Inflammatory macrophage treated with lipopolysaccharide for 4 hours (primary cell): Measurements from ENCODE around the gene MFSD2A.
"Not testable (repeated sequence)": the region's sequence is repeated elsewhere in the genome, so short reads cannot be mapped to it uniquely, and the experiment has no call there.

Experiments
- DNase-seq: peaks from one replicate; pipeline ENCODE4 v3.0.0-alpha.2; 2020

The MFSD2A gene

DNA sequence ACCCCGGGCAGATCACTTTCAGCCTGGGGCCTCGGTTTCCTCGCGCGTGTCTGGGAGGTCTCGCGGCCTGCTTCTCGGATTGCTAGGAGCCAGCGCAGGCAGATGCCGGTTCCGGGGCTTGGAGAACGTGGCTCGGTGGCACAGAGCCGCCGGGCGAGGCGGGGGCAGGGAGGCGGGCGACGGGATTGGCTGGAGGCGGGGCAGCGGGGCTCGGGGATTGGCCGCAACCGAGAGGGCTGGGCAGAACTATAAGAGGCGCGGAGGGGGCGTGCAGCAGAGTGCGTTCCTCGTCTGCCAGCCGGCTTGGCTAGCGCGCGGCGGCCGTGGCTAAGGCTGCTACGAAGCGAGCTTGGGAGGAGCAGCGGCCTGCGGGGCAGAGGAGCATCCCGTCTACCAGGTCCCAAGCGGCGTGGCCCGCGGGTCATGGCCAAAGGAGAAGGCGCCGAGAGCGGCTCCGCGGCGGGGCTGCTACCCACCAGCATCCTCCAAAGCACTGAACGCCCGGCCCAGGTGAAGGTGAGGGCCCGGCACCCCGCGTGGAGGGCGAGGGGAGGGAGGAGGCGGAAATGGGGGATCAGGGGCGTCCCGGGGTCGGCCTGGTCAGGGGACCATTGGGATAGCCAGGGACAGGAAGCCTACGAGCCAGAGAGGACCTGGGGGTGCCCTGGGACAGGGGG, at the start of gene MFSD2A:
Gene MFSD2A, plus strand, starts transcription at position 276 of the 677 bp plus-strand sequence. Its CDS starts 148 bp downstream, at position 424.
- peak; percentile 96 for DNase-seq

DNA sequence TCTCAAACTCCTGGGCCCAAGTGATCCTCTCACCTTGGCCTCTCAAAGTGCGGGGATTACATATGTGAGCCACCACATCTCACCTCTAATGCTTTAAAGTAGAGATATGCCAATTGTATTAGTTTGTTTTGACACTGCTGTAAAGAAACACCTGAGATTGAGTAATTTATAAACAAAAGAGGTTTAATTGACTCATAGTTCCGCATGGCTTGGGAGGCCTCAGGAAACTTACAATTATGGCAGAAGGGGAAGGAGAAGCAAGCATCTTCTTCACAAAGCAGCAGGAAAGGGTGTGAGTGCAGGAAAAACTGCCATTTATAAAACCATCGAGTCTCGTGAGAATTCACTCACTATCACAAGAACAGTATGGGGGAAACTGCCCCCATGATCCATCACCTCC, 49.8 kb upstream of the MFSD2A start:
- no peak for DNase-seq

DNA sequence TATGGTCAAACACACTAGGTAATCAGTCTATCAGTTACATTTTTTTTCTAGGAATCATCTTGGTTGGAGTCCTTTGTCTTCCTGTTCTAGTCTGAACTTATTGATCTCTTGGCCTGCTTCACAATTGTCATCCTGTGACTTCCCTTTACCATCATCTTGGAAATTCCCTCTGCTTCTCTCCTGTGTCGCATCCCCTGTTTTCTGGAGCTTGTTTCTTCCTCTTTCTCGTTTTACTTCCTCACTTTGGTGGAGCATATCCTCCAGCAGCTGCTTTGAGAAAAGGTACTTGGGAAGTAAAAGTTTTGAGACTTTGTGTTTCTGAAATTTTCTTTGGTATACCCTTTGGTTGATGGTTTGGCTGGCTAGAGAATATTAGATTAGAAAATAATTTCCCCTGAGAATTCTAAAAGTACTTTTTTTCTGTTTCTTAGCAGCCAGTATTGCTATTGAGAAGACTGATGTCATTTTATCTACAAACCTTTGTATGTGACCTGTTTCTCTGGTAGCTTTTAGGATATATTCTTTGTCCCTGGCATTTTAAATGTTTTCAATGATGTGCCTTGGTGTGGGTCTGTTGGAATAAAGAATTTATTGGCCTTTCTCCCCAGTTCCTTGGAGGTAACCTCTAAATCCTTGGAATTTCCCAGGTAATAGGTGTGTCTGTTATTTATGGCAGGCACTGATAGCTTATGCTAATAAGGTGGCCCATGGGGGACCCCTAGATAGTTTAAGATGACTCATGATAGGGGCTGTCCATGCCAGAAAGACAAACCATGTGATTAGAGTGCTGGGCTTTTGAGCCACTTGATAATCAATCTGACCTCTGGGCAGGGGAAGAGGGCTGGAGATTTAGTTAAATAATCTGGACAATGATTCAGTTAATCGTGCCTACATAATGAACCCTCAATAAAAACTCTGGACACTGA, 47.2 kb upstream of the MFSD2A start:
- DNase-seq: peak; percentile 90

DNA sequence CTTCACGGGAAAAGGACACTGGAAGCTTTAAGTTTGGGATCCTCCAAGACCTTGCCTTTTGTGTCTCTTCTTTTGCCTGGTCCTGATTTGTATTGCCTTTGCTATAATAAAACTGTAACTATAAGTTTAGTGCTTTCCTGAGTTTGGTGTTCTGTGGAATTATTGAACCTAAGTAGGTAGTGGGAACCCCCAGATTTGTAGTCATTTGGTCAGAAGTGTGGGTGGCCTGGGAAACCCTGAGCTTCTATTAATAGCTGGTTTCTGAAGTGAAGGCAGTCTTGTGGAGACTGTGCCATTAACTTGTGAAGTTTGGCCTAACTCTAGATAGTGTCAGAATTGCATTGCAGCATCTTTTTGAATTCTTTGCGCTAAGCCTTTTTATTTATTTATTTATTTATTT, 46.4 kb upstream of the MFSD2A start:
- DNase-seq: no peak

DNA sequence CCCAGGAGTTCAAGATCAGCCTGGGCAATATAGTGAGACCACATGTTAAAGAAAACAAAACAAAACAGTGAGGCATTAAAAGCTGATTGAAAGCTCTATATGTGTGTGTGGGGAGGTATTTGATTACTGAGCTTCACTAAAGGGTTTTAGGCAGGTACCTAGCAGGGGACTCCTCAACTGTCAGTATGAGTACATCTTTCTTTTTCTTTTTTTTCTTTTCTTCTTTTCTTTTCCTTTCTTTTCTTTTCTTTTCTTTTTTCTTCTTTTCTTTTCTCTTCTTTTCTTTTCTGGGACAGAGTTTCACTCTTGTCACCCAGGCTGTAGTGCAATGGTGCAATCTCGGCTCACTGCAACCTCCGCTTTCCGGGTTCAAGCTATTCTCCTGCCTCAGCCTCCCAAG, 44.7 kb upstream of the MFSD2A start:
- DNase-seq: no peak

DNA sequence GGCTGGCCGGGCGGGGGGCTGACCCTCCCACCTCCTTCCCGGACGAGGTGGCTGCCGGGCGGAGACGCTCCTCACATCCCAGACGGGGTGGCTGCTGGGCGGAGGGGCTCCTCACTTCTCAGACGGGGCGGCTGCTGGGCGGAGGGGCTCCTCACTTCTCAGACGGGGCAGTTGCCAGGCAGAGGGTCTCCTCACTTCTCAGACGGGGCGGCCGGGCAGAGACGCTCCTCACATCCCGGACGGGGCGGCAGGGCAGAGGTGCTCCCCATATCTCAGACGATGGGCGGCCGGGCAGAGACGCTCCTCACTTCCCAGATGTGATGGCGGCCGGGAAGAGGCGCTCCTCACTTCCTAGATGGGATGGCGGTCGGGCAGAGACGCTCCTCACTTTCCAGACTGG, 41.8 kb upstream of the MFSD2A start:
- DNase-seq: not testable (repeated sequence)

DNA sequence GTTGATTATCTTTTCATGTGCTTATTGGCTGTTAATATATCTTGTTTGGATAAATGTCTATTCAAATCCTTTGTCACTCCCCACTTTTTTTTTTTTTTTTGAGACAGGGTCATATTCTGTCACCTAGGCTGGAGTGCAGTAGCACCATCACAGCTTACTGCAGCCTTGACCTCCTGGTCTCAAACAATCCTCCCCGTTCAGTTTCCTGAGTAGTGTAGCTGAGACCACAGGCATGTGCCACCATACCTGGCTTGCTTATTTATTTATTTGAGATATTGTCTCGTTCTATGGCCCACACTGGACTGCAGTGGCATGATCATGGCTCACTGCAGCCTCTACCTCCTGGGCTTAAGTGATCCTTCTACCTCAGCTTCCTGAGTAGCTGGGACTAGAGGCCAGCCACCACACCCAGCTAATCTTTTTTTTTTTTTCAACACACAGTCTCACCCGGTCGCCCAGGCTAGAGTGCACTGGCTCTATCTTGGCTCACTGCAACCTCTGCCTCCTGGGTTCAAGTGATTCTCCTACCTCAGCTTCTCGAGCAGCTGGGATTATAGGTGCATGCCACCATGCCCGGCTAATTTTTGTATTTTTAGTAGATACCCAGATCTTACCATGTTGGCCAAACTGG, 39.3 kb upstream of the MFSD2A start:
- no peak for DNase-seq

DNA sequence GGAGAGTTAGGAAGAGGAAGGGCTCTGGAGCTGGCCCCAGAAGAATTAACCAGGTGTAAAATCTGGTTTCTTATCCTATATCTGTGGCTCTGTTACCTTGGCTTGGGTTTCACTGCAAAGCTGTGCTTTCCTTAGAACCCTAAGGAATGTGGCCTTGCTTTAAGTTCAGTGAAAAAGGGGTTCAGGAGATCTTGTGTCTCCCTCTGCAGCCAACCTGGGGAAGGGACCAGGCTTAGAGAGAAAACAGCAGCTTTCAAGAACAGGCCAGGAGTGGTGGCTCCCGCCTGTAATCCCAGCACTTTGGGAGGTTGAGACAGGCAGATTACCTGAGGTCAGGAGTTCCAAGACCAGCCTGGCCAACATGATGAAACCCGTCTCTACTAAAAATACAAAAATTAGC, 37.1 kb upstream of the MFSD2A start:
- DNase-seq: no peak

DNA sequence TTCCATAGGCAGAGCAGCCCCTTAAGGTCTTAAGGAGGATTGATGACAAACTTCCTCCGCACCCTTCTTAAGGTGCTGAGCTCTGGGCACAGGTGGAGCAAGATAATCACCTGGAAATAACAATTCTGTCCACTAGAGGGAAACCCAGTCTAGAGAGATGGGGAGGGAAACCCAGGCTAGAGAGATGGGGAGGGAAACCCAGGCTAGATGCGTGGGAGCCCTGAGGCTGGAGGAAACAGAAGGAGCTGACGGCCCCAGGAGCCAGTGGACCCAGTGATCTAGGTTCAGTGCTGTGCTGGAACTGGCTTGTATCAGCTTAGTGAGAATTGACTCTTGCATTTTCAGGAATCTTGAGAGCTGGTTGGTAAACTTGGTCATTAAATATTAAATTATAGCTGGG, 35.4 kb upstream of the MFSD2A start:
- peak; percentile 83 for DNase-seq

DNA sequence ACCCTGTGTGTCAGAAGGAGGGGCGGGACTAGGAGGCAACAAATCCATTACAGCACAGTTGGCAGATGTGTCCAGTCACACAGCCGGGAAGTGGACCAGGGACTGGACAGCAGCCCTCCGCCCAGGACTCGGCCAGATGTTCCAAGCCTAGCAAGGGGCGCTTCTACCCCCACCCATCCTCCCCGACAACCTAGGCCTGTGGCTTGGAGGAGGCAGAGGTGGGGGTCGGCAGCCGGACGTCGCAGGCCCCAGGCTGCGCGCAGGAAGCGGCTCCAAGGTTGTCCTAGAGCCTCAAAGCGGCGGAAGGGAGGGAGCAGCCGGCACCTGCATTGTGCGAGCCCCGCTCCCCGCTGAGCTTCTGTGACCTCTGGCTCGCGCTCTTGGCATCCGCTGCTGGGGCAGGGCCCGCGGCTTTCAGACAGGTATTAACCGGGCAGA, 32.7 kb upstream of the MFSD2A start:
- no peak for DNase-seq

DNA sequence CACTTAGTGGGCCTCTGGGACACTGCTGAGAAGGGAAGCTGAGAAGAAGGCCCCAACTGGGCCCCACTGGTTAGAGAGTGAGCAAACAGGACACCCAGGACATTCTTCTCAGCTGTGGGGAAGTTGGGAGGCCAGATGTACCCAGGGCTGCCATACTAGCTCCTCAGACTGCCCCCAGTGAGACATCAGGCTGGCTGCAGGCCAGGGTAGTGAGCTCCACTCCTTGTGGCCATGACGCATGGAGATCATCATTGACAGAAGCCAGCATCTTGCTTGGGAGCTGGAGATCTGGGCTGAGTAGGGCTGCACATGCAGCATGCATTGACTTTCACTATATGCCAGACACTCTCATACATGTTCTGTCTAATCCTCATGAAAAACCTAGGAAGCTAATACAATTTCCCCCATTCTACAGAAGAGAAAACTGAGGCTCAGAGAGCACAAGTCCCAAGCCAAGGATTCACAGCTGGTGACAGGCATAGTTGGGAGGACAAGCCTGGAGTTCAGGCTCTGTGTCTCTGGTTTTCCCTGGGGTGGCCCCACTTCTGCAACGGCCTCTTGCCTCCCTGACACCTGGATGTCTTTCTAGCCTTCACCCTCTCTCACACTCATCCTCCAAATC, 29.1 kb upstream of the MFSD2A start:
- DNase-seq: peak; percentile 64

DNA sequence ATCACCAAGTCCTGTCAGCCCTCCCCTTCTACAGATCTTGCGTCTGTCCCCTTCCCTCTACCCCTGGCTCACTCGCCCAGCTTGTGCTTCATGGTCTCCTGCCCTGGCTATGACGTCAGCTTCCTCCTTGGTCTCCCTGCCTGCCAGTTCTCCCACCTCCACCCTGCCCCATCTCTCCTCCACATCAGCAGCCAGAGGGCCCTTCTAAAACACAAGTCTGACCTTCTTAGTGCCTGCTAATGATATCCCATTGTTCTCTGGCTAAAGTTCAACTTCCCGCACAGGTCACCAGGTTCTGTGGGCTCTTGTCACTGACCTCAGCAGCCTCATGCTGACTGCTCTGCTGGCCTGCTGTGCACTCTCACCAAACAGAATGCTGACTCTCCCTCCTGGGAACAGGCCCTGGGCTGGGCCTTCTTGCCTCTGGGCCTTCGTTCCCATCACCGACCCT, 28.6 kb upstream of the MFSD2A start:
- DNase-seq: peak; percentile 69

DNA sequence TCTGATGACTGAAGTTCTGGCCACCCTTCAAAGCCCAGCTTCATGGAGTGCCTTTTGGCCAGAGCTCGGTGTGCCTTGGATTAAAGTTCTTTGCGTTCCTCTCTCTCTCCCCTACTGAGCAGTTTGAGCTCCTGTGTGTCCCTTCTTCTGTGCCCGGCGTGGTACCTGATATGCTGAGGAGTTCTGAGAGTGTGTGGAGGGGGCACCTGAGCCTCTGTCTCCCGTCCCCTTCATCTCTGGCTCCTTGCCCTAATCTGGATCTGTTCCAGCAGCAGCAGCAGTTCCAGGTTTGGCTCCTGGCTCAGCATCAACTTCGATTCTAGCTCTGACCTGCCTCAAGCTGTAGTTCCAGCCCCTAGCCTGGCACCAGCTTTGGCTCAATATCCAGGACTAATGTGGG, 28.1 kb upstream of the MFSD2A start:
- DNase-seq: no peak

DNA sequence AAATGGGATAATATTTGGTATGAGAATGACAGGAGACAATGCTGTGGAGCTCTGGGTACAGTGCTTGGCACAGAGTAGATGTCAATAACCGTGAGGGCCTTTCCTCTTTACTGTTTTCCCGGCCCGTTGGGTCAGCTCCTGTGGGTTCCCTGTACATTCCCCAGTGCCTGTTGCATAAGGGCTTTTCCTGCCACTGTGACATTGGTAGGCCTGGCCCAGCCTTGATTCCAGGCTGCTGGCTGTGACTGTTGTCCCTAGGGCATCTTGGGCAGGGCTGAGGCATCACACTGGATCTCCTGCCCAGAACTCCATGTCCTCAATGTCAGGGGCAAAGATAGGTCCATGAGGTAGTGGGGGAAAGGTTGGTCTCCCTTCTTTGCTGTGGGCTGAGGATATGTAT, 27.4 kb upstream of the MFSD2A start:
- DNase-seq: peak; percentile 77

DNA sequence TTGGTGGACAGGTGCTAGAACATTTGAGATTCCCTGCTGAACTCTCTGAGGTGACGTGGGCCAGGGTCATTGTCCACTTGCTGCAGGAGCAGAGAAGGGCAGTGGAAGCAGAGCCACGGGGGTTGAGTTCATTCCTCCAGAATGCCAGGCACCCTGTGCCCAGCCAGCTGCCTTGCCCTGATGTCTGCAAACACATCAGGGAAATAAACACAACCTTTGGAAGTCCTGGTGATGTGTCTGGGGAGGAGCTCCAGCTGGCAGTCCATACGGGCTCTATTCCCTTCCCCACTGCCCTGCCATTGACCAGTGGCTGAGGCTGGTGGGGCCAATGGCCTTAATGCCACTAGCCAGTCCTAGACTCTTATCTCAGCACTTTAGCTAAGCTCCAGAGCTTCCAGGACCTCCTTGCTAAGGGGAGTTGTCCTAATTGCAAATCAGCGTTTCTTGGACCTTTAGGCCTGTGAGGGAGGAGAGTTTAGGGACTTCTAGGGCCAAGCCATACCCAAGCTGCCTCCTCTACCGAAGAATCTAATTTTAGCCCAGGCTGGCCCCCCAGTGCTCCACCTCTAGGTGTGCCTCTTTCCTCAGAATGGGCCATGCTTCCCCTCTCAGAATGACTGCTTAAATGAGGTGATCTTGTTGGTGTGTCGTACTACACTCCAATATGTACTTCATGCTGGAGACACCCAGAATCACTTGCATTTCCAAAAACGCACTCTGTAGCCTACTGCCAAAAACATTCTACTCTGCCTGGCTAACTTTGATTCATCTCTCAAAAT, 25.9 kb upstream of the MFSD2A start:
- DNase-seq: no peak

DNA sequence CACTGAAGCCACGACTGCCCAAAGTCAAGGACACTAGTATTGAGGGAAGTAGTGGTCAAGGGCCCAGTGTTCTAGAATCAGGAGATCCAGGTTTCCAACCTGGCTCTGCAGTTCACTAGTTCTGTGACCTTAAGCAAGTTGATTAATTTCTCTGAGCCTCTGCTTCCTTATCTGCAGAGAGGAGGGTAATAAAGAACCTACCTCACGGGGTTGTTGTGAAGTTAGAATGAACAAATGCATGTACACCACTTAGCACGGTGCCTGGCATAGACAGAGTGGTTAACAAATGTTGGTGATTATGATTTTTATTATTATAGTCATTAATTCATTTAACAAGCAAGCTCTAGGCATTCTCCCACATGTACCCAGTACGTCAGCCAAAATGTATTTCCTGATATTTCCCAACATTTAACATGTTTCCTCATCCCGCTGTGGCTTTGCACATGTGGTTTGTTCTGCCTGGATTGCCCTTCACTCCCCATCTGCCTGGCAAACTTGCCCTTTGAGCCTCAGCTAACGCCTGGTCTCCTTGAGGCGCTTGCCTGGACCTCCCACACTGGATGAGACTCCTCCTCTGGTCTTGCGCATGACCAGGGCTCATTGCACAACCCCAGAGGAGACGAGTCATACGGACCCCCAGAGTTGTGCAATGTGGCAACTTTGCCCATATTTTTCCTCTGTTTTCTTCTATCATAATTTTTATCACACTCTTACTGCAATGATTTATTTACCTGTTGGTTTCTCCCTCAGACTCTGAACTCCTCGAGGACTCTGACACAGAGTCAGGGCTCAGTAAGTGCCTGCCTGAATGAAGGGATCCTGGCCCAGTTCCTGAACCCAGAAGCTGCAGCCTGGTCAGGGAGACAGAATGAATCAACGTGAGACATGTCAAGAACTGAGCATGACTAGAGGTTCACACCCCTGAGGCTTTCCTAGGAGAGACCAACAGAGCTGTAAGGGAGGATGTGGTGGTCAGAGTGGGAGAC, 20.7 kb upstream of the MFSD2A start:
- peak; percentile 99 for DNase-seq

DNA sequence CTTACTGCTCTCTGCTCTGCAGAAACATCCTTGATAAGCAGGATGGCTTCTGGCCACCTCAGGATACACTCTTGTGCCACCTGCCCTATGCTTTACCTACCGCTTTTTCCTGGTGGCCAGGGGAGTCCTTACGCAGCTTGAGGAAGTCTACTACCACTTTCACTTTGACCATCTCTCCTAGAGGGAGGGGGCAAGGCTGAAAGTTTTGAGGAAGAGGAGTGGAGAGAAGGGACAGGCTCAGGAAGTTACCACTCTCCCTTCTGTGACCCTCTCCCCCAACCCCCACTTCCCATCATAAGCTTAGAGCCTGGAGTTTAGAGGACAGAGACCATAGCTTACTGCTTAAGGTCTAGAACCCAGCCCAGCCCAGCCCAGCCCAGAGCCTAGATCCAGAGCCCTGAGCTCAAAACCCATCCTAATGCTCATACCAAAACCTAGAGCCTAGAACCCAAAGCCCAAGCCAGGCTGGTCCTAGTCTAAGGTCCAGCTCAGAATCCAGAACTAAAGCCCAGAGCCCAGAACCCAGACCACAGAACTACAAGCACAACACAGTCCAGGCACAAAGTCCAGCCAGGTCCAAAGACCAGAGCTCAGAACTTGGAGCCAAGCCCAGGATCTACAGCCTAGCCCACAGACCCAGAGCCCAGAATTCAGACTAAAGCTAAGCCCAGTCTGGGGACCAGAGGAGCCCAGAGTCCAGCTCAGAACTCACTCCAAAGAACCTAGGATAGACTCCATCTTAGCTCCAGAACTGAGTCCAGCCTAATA, 18.0 kb upstream of the MFSD2A start:
- DNase-seq: peak; percentile 81

DNA sequence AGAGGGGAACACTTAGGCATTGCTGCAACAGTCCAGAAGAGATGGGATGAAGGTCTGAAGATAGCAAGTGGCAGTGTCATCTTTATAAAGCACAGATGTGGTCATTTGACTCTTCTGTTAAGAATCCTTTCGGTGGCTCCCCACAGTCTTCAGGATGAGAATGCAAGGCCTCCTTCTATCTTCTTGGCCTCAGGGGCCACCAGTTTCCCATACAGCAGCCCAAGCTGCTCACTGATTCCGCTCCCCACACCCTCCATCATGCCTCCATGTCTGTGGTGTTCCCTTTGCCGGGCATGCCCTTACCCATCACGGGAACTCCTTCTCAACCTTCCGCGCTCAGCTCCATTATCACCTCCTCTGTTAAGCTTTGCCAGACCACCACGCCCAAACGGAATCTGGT, 16.1 kb upstream of the MFSD2A start:
- no peak for DNase-seq

DNA sequence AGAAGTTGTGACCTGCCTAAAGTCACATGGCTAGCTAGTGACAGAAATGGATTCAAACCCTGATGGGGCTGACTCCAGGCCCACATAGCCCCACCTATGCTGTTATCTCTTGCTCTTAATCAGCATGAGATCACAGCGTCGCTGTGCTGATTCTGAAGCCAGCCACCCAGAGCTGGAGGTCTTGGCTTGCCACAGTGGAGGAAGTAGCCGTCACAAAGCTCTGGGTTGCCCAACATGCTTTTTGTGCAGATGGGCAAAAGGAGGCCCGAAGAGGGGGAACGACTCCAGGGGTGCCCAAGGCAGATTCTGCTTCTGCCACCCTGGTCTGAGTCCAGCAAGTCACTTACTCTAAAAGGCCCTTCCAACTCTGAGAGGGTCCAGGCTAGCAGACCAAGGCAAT, 14.7 kb upstream of the MFSD2A start:
- peak; percentile 70 for DNase-seq
